ENCODE measurements around the gene SPG21.

SPG21 gene

DNA sequence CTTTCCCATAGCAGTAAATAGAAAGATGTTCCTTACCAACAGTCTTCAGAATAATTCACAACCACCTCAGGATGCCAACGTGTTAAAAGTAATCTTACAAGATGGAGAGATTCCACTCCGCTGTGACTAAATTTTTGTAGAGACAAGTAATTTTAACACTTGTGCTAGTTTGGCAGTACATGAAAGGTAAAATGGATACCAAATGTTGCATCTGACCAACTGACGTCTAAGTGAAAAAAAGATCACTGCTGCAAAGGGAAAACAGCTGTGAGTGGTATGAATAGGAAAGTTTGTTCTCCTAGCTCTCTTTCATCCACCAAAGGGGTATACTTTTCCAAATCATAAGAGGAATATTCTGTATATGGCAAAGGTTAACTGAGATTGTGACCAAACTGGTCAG lies 2.6 kb downstream of the SPG21 start:
- POLR2A ChIA-PET = no interaction called here
- CTCF ChIA-PET = interaction anchor here (0.9 to 1.2 kb wide), 2 partner anchors 147 to 299 kb away, joined by 3 read pairs; partner anchors contain the start of gene PARP16
- no peak for DNase-seq (ENCODE audit: low read depth, low spot score)
- no peak overlapping the region for H3K4me3 ChIP-seq (ENCODE audit: low read depth, low read length)
- TF ChIP-seq, protein P1, sequence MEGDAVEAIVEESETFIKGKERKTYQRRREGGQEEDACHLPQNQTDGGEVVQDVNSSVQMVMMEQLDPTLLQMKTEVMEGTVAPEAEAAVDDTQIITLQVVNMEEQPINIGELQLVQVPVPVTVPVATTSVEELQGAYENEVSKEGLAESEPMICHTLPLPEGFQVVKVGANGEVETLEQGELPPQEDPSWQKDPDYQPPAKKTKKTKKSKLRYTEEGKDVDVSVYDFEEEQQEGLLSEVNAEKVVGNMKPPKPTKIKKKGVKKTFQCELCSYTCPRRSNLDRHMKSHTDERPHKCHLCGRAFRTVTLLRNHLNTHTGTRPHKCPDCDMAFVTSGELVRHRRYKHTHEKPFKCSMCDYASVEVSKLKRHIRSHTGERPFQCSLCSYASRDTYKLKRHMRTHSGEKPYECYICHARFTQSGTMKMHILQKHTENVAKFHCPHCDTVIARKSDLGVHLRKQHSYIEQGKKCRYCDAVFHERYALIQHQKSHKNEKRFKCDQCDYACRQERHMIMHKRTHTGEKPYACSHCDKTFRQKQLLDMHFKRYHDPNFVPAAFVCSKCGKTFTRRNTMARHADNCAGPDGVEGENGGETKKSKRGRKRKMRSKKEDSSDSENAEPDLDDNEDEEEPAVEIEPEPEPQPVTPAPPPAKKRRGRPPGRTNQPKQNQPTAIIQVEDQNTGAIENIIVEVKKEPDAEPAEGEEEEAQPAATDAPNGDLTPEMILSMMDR (IDR thresholded peaks at IDR 0.05; ENCODE audit: insufficient read depth, low read length, missing control alignments) = no peak

DNA sequence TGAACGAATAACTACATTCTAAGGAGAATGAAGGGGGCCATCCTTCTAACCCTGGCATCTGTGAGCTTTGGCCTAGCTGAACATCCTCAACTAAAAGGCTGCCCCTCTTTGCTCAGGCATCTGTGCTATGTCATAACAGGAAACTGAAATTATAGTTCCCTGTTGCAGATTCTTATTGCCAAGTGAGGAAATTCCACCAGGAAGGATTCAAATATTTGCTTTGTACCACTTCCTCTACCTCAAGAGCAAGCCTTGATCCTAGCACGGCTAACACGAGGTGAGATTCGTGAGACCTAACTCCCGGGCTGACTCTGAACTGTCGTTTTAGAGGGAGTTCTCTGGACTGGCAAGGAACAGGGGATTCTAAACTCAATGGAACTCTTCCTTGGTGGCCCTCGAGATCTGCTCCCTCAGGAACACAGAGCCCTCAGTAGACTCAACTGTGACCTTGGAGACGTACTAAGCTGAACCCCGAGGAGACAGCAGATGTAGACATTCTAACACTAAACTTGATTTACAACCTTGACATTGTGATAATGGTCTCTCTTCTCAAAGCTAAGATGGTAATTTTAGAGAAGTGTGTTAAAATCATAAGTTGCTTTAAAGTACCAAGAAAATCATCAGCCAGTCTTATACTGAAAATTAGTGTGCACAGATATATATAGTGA lies 4.2 kb downstream of the SPG21 start:
- no peak overlapping the region; the same call in 1 of the 2 replicates for H3K4me3 ChIP-seq (ENCODE audit: low read depth, low read length)
- TF ChIP-seq, protein P1 (IDR thresholded peaks at IDR 0.05; ENCODE audit: insufficient read depth, low read length, missing control alignments) = no peak
- POLR2A ChIA-PET = no interaction called here
- no peak for DNase-seq (ENCODE audit: low read depth, low spot score)
- CTCF ChIA-PET = interaction anchor here (1.4 to 1.5 kb wide), 2 partner anchors 9 to 254 kb away, joined by 6 to 8 read pairs; no protein-coding TSS in a partner anchor

DNA sequence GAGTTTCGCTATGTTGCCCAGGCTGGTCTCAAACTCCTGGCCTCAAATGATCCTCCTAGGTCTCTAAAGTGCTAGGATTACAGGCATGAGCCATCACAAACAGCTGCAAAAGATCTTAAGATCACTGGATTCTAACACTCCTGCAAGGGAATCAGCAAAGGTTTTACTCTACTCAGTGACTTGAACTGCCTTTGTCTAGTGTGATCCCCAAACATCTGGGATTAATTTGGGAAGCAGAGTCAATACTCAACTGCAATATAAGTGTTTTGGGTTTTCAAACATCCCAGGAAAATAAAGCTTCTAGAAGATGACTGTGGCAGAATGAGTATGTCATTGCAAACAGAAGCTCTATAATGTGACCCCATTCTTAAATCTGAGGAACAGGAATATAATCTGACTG lies 7.2 kb downstream of the SPG21 start:
- DNase-seq (ENCODE audit: low read depth, low spot score) = no peak
- CTCF ChIA-PET = interaction anchor here (0.6 kb wide), 1 partner anchor 254 kb away, joined by 3 read pairs; no protein-coding TSS in a partner anchor
- POLR2A ChIA-PET = no interaction called here
- no peak overlapping the region for H3K4me3 ChIP-seq (ENCODE audit: low read depth, low read length)
- TF ChIP-seq, protein P1 (IDR thresholded peaks at IDR 0.05; ENCODE audit: insufficient read depth, low read length, missing control alignments) = no peak

DNA sequence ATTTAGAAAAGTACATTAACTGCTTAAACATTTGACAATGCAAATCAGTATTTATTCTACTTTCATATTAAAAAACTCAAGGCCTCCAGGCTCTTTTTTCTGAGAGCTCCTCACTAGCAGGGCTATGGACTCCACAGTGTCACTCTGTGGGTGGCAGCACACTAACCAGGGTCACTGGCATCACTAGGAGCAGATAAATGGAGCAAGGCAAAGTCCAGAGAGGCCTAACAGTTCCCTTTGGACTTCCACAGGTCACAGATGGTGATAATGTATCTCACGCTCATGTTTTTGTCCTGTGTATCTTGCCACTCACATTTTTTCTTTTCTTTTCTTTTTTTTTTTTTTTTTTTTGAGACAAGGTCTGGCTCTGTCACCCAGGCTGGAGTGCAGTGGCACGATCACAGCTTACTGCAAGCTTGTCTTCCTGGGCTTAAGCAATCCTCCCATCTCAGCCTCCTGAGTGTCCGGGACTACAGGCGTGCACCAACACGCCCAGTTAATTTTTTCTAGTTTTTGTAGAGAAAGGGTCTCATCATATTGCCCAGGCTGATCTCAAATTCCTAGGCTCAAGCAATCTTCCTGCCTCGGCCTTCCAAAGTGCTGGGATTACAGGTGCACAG lies 7.8 kb downstream of the SPG21 start:
- ChIA-PET POLR2A (no interaction called here), CTCF (interaction anchor here (0.6 to 0.8 kb wide), 4 partner anchors 71 to 725 kb away, joined by 3 to 4 read pairs (median 3); no protein-coding TSS in a partner anchor)
- H3K4me3 ChIP-seq (ENCODE audit: low read depth, low read length) = no peak overlapping the region
- TF ChIP-seq, protein P1 (IDR thresholded peaks at IDR 0.05; ENCODE audit: insufficient read depth, low read length, missing control alignments) = no peak
- no peak for DNase-seq (ENCODE audit: low read depth, low spot score)

DNA sequence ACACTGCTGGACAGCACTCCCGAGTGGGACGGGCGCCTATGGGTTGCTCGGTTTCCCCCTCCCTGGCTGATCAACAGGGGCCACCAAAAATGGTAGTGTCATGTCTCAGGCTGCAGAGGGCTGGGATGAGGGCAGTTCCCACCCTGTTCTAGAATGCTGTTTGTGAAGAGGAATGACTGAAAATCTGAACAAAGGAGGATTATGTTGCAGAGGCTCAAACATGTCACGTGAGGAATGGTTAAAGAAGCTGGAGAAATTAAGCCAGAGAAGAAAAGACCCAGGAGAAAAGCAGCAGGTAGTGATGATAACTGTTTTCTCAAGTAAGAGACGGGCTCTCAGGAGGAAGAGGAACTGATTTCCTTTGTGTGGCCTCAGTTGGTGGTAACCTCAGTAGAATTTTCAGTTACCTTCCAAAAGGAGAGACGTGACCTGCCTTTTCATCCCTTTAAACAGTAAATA lies 10.4 kb downstream of the SPG21 start:
- DNase-seq (ENCODE audit: low read depth, low spot score) = no peak
- ChIA-PET POLR2A (no interaction called here), CTCF (interaction anchor here (0.8 to 1.4 kb wide), 2 partner anchors 14 to 252 kb away, joined by 3 to 4 read pairs; no protein-coding TSS in a partner anchor)
- no peak overlapping the region for H3K4me3 ChIP-seq (ENCODE audit: low read depth, low read length)
- TF ChIP-seq, protein P1 (IDR thresholded peaks at IDR 0.05; ENCODE audit: insufficient read depth, low read length, missing control alignments) = no peak

GRCh38 chr15:64975390-64975789 lies 14.3 kb downstream of the SPG21 start:
- CTCF ChIA-PET = interaction anchor here (1.9 kb wide), 1 partner anchor 245 kb away, joined by 4 read pairs; no protein-coding TSS in a partner anchor
- DNase-seq (ENCODE audit: low read depth, low spot score) = no peak
- POLR2A ChIA-PET = interaction anchor here (0.6 kb wide), 1 partner anchor 41 kb away, joined by 3 read pairs; no protein-coding TSS in a partner anchor

More at GRCh38 chr15:64975390-64975789, 14.3 kb downstream of the SPG21 start:
- no peak overlapping the region for H3K4me3 ChIP-seq (ENCODE audit: low read depth, low read length)
- TF ChIP-seq, protein P1 (IDR thresholded peaks at IDR 0.05; ENCODE audit: insufficient read depth, low read length, missing control alignments) = no peak
